SK-N-MC (cell line): ENCODE results near the gene LHFPL2.

Source experiments
- DNase-seq: peaks from one replicate; pipeline ENCODE4 v3.0.0-alpha.2; 2011; ENCODE audit warnings: low read depth, low spot score
- H3K27ac ChIP-seq: fragments of 200-600 bp; sonication (generic); 2 replicates; pipeline ENCODE4 v1.5.1; 2016; ENCODE audit warnings: mixed run types
- H3K36me3 ChIP-seq: fragments of 200-600 bp; sonication (generic); 2 replicates; pipeline ENCODE4 v1.6.1; 2017; ENCODE audit warnings: antibody characterized with exemption, low read length, mixed read lengths; ENCODE audit not compliant: insufficient read depth
- H3K4me3 ChIP-seq: fragments of 200-600 bp; sonication (generic); 2 replicates; pipeline ENCODE4 v1.5.1; 2016
- H3K9ac ChIP-seq: fragments of 200-600 bp; sonication (generic); 2 replicates; pipeline ENCODE4 v1.8.0; 2017; ENCODE audit warnings: mixed run types, mixed read lengths; ENCODE audit not compliant: insufficient read length
- H3K9me3 ChIP-seq: fragments of 200-600 bp; sonication (generic); 2 replicates; pipeline ENCODE4 v1.6.1; 2017; ENCODE audit warnings: low read depth, mild to moderate bottlenecking, antibody characterized with exemption, low read length, moderate library complexity, mixed read lengths
- EZH2 ChIP-seq: fragments of 200-600 bp; sonication (generic); IDR thresholded peaks from one replicate; pipeline ENCODE4 v1.6.1; 2017; ENCODE audit warnings: antibody characterized with exemption
- FOXP2 ChIP-seq: optimal IDR thresholded peaks from 2 replicates; pipeline ENCODE3; 2011; ENCODE audit warnings: mild to moderate bottlenecking, moderate library complexity; ENCODE audit not compliant: insufficient read depth; ENCODE audit errors: extremely low read length, control extremely low read depth
- POLR2AphosphoS5 ChIP-seq: IDR thresholded peaks from 2 replicates; pipeline ENCODE4 v1.6.1; 2012; ENCODE audit warnings: mild to moderate bottlenecking, low read depth, low read length, borderline replicate concordance

LHFPL2 gene

GRCh38 chr5:78598973-78599372 lies 49.6 kb downstream of the LHFPL2 start:
- Histone ChIP-seq H3K9ac (no peak overlapping the region), H3K9me3 (no peaks in the 10 kb centered on the region), H3K36me3 (no peaks in the 10 kb centered on the region), H3K27ac (no peak overlapping the region), H3K4me3 (no peak overlapping the region)
- TF ChIP-seq FOXP2 = no peak
- no peak for TF ChIP-seq EZH2
- TF ChIP-seq POLR2AphosphoS5 = no peak
- no peak for DNase-seq

DNA sequence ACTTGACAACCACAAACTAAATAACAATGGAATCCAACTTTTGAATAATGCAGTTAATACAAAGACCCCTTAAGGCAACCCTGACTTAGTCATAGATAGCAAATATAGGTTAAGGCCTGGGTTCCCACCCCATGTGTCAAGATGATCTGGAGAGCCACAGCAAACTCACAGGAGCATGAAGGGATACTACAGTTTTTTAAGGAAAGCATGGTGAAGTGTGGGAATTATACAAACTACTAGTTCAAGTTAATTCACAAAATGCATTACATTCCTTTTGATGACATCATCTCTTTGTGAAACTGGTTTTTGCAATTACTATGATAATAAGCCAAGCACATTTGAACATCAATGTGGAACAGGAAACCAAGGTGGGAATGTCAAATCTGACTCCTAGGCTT lies 50.6 kb downstream of the LHFPL2 start:
- DNase-seq = no peak
- H3K27ac ChIP-seq = no peak overlapping the region
- TF ChIP-seq EZH2 = no peak
- TF ChIP-seq FOXP2 = no peak
- no peak overlapping the region for H3K9ac ChIP-seq
- no peaks in the 10 kb centered on the region for H3K36me3 ChIP-seq
- H3K9me3 ChIP-seq = no peaks in the 10 kb centered on the region
- H3K4me3 ChIP-seq = no peak overlapping the region

- H3K27ac ChIP-seq = no peak overlapping the region
Observed at GRCh38 chr5:78597068-78597973, 51.3 kb downstream of the LHFPL2 start.

DNA sequence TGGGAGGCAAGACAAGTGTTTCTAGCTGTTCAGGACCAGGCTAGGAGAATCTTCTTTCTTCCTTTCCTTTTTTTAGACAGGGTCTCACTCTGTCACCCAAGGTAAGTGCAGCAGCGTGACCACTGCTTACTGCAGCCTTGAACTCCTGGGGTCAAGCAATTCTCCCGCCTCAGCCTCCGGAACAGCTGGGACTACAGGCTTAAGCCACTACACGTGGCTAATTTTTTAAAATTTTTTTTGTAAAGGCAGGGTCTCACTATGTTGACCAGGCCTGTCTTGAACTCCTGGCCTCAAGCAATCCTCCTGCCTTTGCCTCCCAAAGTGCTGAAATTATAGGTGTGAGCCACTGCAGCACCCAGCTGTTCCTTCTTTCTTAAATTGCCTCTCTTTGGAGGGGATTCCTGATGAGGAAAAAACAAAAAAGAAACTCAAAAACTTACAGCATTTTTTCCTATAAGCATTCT lies 53.1 kb downstream of the LHFPL2 start:
- H3K9ac ChIP-seq = no peak overlapping the region
- no peaks in the 10 kb centered on the region for H3K36me3 ChIP-seq
- H3K27ac ChIP-seq = no peak overlapping the region
- TF ChIP-seq FOXP2 (no peak), POLR2AphosphoS5 (no peak), EZH2 (no peak)
- no peak overlapping the region for H3K4me3 ChIP-seq
- DNase-seq = no peak
- H3K9me3 ChIP-seq = no peaks in the 10 kb centered on the region

More at GRCh38 chr5:78597068-78597973, 51.3 kb downstream of the LHFPL2 start:
- no peaks in the 10 kb centered on the region for H3K36me3 ChIP-seq
- DNase-seq = no peak
- H3K4me3 ChIP-seq = no peak overlapping the region
- H3K9me3 ChIP-seq = no peaks in the 10 kb centered on the region
- TF ChIP-seq FOXP2 (no peak), EZH2 (no peak), POLR2AphosphoS5 (no peak)
- no peak overlapping the region for H3K9ac ChIP-seq

DNA sequence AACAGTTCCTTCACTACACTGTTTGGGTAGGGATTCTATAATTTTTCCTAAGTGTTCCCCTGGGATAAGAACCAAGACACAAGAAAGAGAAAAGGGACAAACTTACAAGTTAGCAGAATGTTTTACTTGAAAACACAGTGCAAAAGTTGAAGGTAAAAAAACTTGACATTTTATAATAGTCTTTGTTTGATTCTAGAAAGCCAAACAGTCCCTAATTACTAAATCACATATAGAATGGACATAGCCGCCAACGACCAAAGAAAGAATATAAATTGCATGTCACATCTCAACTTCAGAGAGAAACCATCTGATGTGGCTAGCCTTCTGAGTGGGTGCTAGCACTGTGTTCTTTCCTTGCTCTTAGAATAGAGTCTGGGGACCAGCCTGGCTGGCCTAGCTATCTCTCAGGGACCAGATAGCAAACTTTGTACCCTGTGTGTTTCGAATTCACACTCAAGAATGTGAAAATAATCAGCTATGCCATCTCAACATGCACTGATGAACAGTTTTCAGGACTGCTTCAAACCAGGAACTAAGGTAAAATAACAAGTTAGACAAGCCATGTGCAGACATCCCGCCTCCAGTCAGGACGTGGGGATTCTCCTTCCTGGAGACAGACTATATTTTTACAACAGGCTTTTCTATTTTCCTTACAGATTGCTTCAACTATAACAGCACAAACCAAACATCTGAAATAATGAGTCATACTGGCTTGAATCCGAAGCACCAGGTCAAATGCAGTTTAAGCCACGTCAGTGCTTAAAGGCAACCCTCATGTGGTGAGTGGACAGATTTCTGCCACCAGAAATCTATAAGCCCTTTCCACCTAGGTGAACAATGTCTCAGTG lies 53.7 kb downstream of the LHFPL2 start:
- no peak for DNase-seq
- H3K9me3 ChIP-seq = no peaks in the 10 kb centered on the region
- no peak overlapping the region for H3K27ac ChIP-seq
- TF ChIP-seq POLR2AphosphoS5 (no peak), EZH2 (no peak), FOXP2 (no peak)
- no peak overlapping the region for H3K4me3 ChIP-seq
- H3K36me3 ChIP-seq = no peaks in the 10 kb centered on the region
- no peak overlapping the region for H3K9ac ChIP-seq

DNA sequence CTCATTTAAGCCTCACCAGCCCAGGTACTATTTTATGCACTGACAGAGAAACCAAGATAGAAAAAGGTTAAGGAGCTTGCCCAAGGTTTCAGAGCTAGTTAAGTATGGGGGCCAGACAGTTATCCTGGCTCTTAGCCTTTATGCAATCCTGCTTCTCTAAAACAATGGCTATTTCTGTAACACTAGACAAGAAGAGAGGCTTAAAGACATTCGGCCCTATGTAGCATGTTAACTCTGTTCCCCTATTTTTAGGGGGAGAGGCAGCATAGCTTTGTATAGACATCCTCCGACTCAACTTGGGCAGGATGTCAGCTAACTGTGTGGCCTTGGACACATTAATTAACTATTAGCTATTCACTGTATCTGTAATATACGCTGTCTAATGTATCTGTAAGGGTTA lies 54.6 kb downstream of the LHFPL2 start:
- Histone ChIP-seq H3K36me3 (no peaks in the 10 kb centered on the region), H3K4me3 (no peak overlapping the region), H3K9ac (no peak overlapping the region), H3K27ac (no peak overlapping the region), H3K9me3 (no peaks in the 10 kb centered on the region)
- no peak for DNase-seq
- TF ChIP-seq EZH2 (no peak), POLR2AphosphoS5 (no peak), FOXP2 (no peak)

- no peak for DNase-seq
- Histone ChIP-seq H3K4me3 (no peak overlapping the region), H3K9me3 (no peaks in the 10 kb centered on the region), H3K9ac (no peak overlapping the region), H3K27ac (no peak overlapping the region), H3K36me3 (no peaks in the 10 kb centered on the region)
- TF ChIP-seq FOXP2 (no peak), EZH2 (no peak), POLR2AphosphoS5 (no peak)
Observed at GRCh38 chr5:78593465-78593864, 55.1 kb downstream of the LHFPL2 start.

GRCh38 chr5:78592735-78593386 lies 55.7 kb downstream of the LHFPL2 start:
- TF ChIP-seq POLR2AphosphoS5 (no peak), EZH2 (no peak)
- Histone ChIP-seq H3K9me3 (no peaks in the 10 kb centered on the region), H3K36me3 (no peaks in the 10 kb centered on the region), H3K4me3 (no peak overlapping the region), H3K9ac (no peak overlapping the region), H3K27ac (no peak overlapping the region)
- DNase-seq = no peak
